A549 (cell line): ENCODE results near the gene CDC14A.

Source experiments
- CTCF ChIP-seq: fragments of >200 bp; sonication (Bioruptor Twin); formaldehyde crosslinking; IDR thresholded peaks from 3 replicates; pipeline ENCODE4 v1.5.1; 2016
- FOSL2 ChIP-seq, 2 experiments: fragments of 450-650 bp in 1 of 2; fragments of >200 bp in 1 of 2; sonication (Bioruptor Twin) in 1 of 2; formaldehyde crosslinking; IDR thresholded peaks; 2 replicates each; pipeline versions ENCODE4 v1.5.0 to v1.6.1; 2016 to 2020; ENCODE audit warnings: mild to moderate bottlenecking in 1 of 2, moderate library complexity in 1 of 2
- MAFK ChIP-seq: fragments of 450-650 bp; IDR thresholded peaks from 2 replicates; pipeline ENCODE4 v1.6.1; 2014; ENCODE audit not compliant: partially characterized antibody
- PHF8 ChIP-seq: fragments of 200-600 bp; sonication (generic); IDR thresholded peaks from 2 replicates; pipeline ENCODE4 v1.6.1; 2016; ENCODE audit warnings: low read depth, mild to moderate bottlenecking, antibody characterized with exemption, moderate library complexity, borderline replicate concordance
- POLR2A ChIP-seq: IDR thresholded peaks from 2 replicates; pipeline ENCODE4 v1.6.1; 2012; ENCODE audit warnings: mild to moderate bottlenecking, low read length
- USF2 ChIP-seq: fragments of 450-650 bp; IDR thresholded peaks from 2 replicates; pipeline ENCODE4 v1.6.1; 2014; ENCODE audit warnings: antibody characterized with exemption

GRCh38 chr1:100459358-100460114, 107.2 kb downstream of the CDC14A start:
- peak; percentile 72 for TF ChIP-seq CTCF
- TF ChIP-seq POLR2A, result no peak
- TF ChIP-seq USF2, result no peak
- no peak for TF ChIP-seq FOSL2 (IDR thresholded peaks at IDR 0.05)
- TF ChIP-seq FOSL2 (CRISPR knock-in tag; IDR thresholded peaks at IDR 0.05), result no peak
- no peak for TF ChIP-seq PHF8
- TF ChIP-seq MAFK, result peak; percentile 9
